B cell (primary cell): ENCODE data around the gene PBX1. TPM values are rescaled to one million over a fixed set of nuclear protein-coding genes. Genes with fewer than 3 reads are reported as not detected.

Experiments used
- ATAC-seq: fragments of 200-7000 bp; cut with Tn5 transposase; one replicate; pipeline ENCODE4 v1.10.0; 2021; ENCODE audit warnings: low read depth, mild to moderate bottlenecking, moderate number of reproducible peaks, moderate library complexity
- CTCF ChIA-PET: fragments of 350-600 bp; sonication (Branson Sonifier 250); formaldehyde crosslinking; loops from one replicate; lab custom pipeline; 2021; ENCODE audit warnings: antibody characterized with exemption, inconsistent platforms; lab: Charles Lee
- POLR2A ChIA-PET: fragments of 350-600 bp; sonication (Branson Sonifier 250); formaldehyde crosslinking; loops from one replicate; lab custom pipeline; 2021; ENCODE audit warnings: antibody characterized with exemption; lab: Charles Lee
- DNase-seq: peaks from one replicate; pipeline ENCODE4 v3.0.0; 2013
- H2AFZ ChIP-seq: 2 replicates; pipeline ENCODE4 v1.6.1; 2012; ENCODE audit warnings: mild to moderate bottlenecking, low read depth, low read length; ENCODE audit not compliant: insufficient read depth, poor library complexity, severe bottlenecking
- H3K27ac ChIP-seq, 2 donors: 1 replicate in 1 of 2; 2 replicates in 1 of 2; pipeline ENCODE4 v1.5.1; 2012 to 2013; ENCODE audit warnings: low read length in 2 of 2, mild to moderate bottlenecking in 2 of 2, moderate library complexity in 1 of 2
- H3K27me3 ChIP-seq, 4 experiments: fragments of 200-600 bp in 1 of 4; sonication (generic) in 1 of 4; replicated peaks in 1 of 4; 1 replicate in 2 of 4; 2 replicates in 2 of 4; pipeline versions ENCODE4 v1.6.1 to v1.7.0; 2013 to 2016; ENCODE audit warnings: low read length in 3 of 4, mild to moderate bottlenecking in 2 of 4, mixed read lengths in 1 of 4, moderate library complexity in 1 of 4; ENCODE audit not compliant: insufficient read depth in 4 of 4, control insufficient read depth in 3 of 4; ENCODE audit errors: control extremely low read depth in 1 of 4
- H3K36me3 ChIP-seq, 2 experiments: replicated peaks in 1 of 2; 1 replicate in 1 of 2; 2 replicates in 1 of 2; pipeline versions ENCODE4 v1.6.1 to v1.7.1; 2013; ENCODE audit warnings: low read length in 1 of 2; ENCODE audit not compliant: insufficient read depth in 2 of 2, control insufficient read depth in 1 of 2; ENCODE audit errors: control extremely low read depth in 1 of 2, extremely low read depth in 1 of 2
- H3K4me1 ChIP-seq, 2 donors: fragments of 200-600 bp in 1 of 2; sonication (generic) in 1 of 2; 1 replicate in 1 of 2; 2 replicates in 1 of 2; pipeline versions ENCODE4 v1.5.1 to v1.6.1; 2013 to 2017; ENCODE audit warnings: low read length in 2 of 2; ENCODE audit not compliant: control insufficient read depth in 2 of 2, insufficient read depth in 2 of 2
- H3K4me2 ChIP-seq: replicated peaks from 2 replicates; pipeline ENCODE3; 2012; ENCODE audit warnings: mild to moderate bottlenecking, low read depth, low read length; ENCODE audit not compliant: poor library complexity, severe bottlenecking
- H3K4me3 ChIP-seq, 5 experiments: fragments of 200-600 bp in 1 of 5; sonication (generic) in 1 of 5; 1 replicate in 3 of 5; 2 replicates in 2 of 5; pipeline versions ENCODE4 v1.5.1 to v1.7.0; 2011 to 2016; ENCODE audit warnings: low read length in 4 of 5, mild to moderate bottlenecking in 4 of 5, low read depth in 2 of 5, control low read depth in 1 of 5, moderate library complexity in 1 of 5; ENCODE audit not compliant: insufficient read depth in 1 of 5; ENCODE audit errors: control extremely low read depth in 1 of 5, extremely low read depth in 1 of 5
- H3K79me2 ChIP-seq: fragments of 200-600 bp; sonication (generic); one replicate; pipeline ENCODE4 v1.6.0; 2016; ENCODE audit warnings: low read length; ENCODE audit not compliant: control insufficient read depth, insufficient read depth
- H3K9ac ChIP-seq: fragments of 200-600 bp; sonication (generic); 2 replicates; pipeline ENCODE4 v1.6.1; 2017; ENCODE audit warnings: mild to moderate bottlenecking, low read length, moderate library complexity
- H3K9me3 ChIP-seq, 3 donors: one replicate each; pipeline versions ENCODE4 v1.6.1 to v1.7.1; 2013; ENCODE audit warnings: low read length in 2 of 3; ENCODE audit not compliant: control insufficient read depth in 2 of 3, insufficient read depth in 1 of 3; ENCODE audit errors: control extremely low read depth in 1 of 3
- H4K20me1 ChIP-seq: 2 replicates; pipeline ENCODE4 v1.6.0; 2012; ENCODE audit warnings: mild to moderate bottlenecking, low read length; ENCODE audit not compliant: insufficient read depth, control insufficient read depth, poor library complexity, severe bottlenecking
- H3K27ac Mint-ChIP-seq: one replicate; pipeline ENCODE4 v1.8.0; 2021; ENCODE audit warnings: mixed read lengths
- H3K27me3 Mint-ChIP-seq: one replicate; pipeline ENCODE4 v1.8.0; 2021; ENCODE audit warnings: mixed read lengths
- H3K4me1 Mint-ChIP-seq: one replicate; pipeline ENCODE4 v1.8.0; 2021; ENCODE audit warnings: mixed read lengths
- H3K4me3 Mint-ChIP-seq: one replicate; pipeline ENCODE4 v1.8.0; 2021; ENCODE audit warnings: mixed read lengths
- H3K9me3 Mint-ChIP-seq: one replicate; pipeline ENCODE4 v1.8.0; 2022; ENCODE audit warnings: mixed read lengths; ENCODE audit not compliant: insufficient read depth
- CTCF ChIP-seq: fragments of 200-600 bp; IDR thresholded peaks from one replicate; pipeline ENCODE4 v1.8.0; 2022; ENCODE audit warnings: antibody characterized with exemption, mild to moderate bottlenecking
- EZH2 ChIP-seq: IDR thresholded peaks from 2 replicates; pipeline ENCODE4 v1.6.1; 2012; ENCODE audit warnings: borderline replicate concordance, low read depth, mild to moderate bottlenecking, moderate library complexity, low read length; ENCODE audit not compliant: insufficient read depth, poor library complexity, severe bottlenecking
- WGBS: methylation state at CpG from one replicate; pipeline ENCODE4 v1.1.5; 2013; ENCODE audit warnings: missing lambda C conversion rate; ENCODE audit not compliant: insufficient coverage; 5-methylcytosine and 5-hydroxymethylcytosine counted together
- intact Hi-C: fragments of 100-400 bp; cut with micrococcal nuclease; formaldehyde crosslinking; loops from one replicate; pipeline ENCODE4 v1.10.0; 2022
- polyA plus RNA-seq: library from polyadenylated mRNA; depleted of rRNA; stranded (reverse); fragments of >200 nt; gene quantifications from 2 replicates; pipeline ENCODE4 v1.2.3, GENCODE V29; 2012
- total RNA-seq, 2 donors: library from RNA; stranded (reverse); fragments of 120-200 nt in 1 of 2; gene quantifications; 1 replicate in 1 of 2; 2 replicates in 1 of 2; pipeline versions ENCODE4 v1.2.3 to v1.2.4, GENCODE V29; 2013 to 2022

PBX1 gene
- total and polyA plus RNA-seq, 2 donors (not counting 1 experiment from before 2014, with no cell fraction given) = 0.32 TPM; not detected in 1

- DNase-seq (no peak), ATAC-seq (no peak)
- Histone ChIP-seq H3K27me3 (no peaks in the 10 kb centered on the region), H3K79me2 (no peaks in the 10 kb centered on the region), H3K36me3 (no peaks in the 10 kb centered on the region), H3K9ac (no peak overlapping the region), H3K9me3 (no peaks in the 10 kb centered on the region), H2AFZ (no peak overlapping the region), H3K4me3 (no peak overlapping the region), H3K4me1 (no peaks in the 10 kb centered on the region), H3K4me2 (no peak overlapping the region), H4K20me1 (no peaks in the 10 kb centered on the region), H3K27ac (no peak overlapping the region)
- intact Hi-C loops = no loop called here
- WGBS = 71% methylated on average over 1 of the region's 2 CpGs
- no peak overlapping the region for H3K4me3 Mint-ChIP-seq
- H3K9me3 Mint-ChIP-seq = no peaks in the 10 kb centered on the region
- ChIA-PET CTCF (no interaction called here), POLR2A (no interaction called here)
- TF ChIP-seq EZH2 = no peak
- TF ChIP-seq CTCF = no peak
- H3K4me1 Mint-ChIP-seq = no peaks in the 10 kb centered on the region
- no peak overlapping the region for H3K27ac Mint-ChIP-seq
- no peaks in the 10 kb centered on the region for H3K27me3 Mint-ChIP-seq
These were observed 211.1 kb downstream of the PBX1 start for GRCh38 chr1:164770131-164770529.

- WGBS = 94% methylated on average over 4 of the region's 8 CpGs
- no peaks in the 10 kb centered on the region for H3K9me3 Mint-ChIP-seq
- DNase-seq = no peak
- Histone ChIP-seq H3K4me3 (no peak overlapping the region), H3K79me2 (no peaks in the 10 kb centered on the region), H3K9me3 (no peaks in the 10 kb centered on the region), H3K27me3 (no peaks in the 10 kb centered on the region), H3K36me3 (no peaks in the 10 kb centered on the region), H4K20me1 (no peaks in the 10 kb centered on the region), H3K4me1 (no peaks in the 10 kb centered on the region), H3K27ac (no peak overlapping the region), H3K4me2 (no peak overlapping the region), H2AFZ (no peak overlapping the region), H3K9ac (no peak overlapping the region)
- no peak overlapping the region for H3K4me3 Mint-ChIP-seq
- ChIA-PET POLR2A (no interaction called here), CTCF (interaction anchor here (4.1 kb wide), 1 partner anchor 16 kb away, joined by 17 read pairs; no protein-coding TSS in a partner anchor)
- TF ChIP-seq EZH2 (no peak), CTCF (no peak)
- intact Hi-C loops = no loop called here
- no peaks in the 10 kb centered on the region for H3K27me3 Mint-ChIP-seq
- no peaks in the 10 kb centered on the region for H3K4me1 Mint-ChIP-seq
- no peak for ATAC-seq
- H3K27ac Mint-ChIP-seq = no peak overlapping the region
These were observed 212.1 kb downstream of the PBX1 start for GRCh38 chr1:164771041-164771618.
